HUES6 (cell line): Measurements from ENCODE around the gene CXorf49.
"Not testable (repeated sequence)": the region's sequence is repeated elsewhere in the genome, so short reads cannot be mapped to it uniquely, and the experiment has no call there.

ENCODE experiments used
- H3K27ac ChIP-seq: 2 replicates; pipeline ENCODE4 v1.7.0; 2013; ENCODE audit warnings: low read depth, mild to moderate bottlenecking, low read length, inconsistent platforms
- H3K27me3 ChIP-seq: 2 replicates; pipeline ENCODE4 v1.6.1; 2013; ENCODE audit warnings: low read length; ENCODE audit not compliant: control insufficient read depth, insufficient read depth
- H3K36me3 ChIP-seq: 2 replicates; pipeline ENCODE4 v1.6.1; 2013; ENCODE audit warnings: low read length; ENCODE audit not compliant: control insufficient read depth, insufficient read depth
- H3K4me1 ChIP-seq: 2 replicates; pipeline ENCODE4 v1.6.1; 2013; ENCODE audit warnings: low read length; ENCODE audit not compliant: control insufficient read depth, insufficient read depth
- H3K4me3 ChIP-seq: 2 replicates; pipeline ENCODE4 v1.5.1; 2013; ENCODE audit warnings: low read depth, low read length
- H3K9ac ChIP-seq: one replicate; pipeline ENCODE4 v1.6.1; 2013; ENCODE audit warnings: mild to moderate bottlenecking, low read length
- H3K9me3 ChIP-seq: 2 replicates; pipeline ENCODE4 v1.6.1; 2013; ENCODE audit warnings: low read depth, low read length; ENCODE audit not compliant: control insufficient read depth, insufficient read depth

CXorf49 gene

GRCh38 chrX:71669947-71670346 lies 48.1 kb downstream of the CXorf49 start:
- H3K4me3 ChIP-seq, H3K4me1 ChIP-seq, H3K27ac ChIP-seq, H3K27me3 ChIP-seq, H3K9ac ChIP-seq, H3K36me3 ChIP-seq: not testable (repeated sequence)
- H3K9me3 ChIP-seq = peaks cover 37% of the 10 kb centered on the region; the same call in 1 of the 2 replicates

- no peaks in the 10 kb centered on the region for H3K27me3 ChIP-seq
- no peak overlapping the region for H3K9ac ChIP-seq
- no peak overlapping the region for H3K4me3 ChIP-seq
- no peaks in the 10 kb centered on the region; the same call in 1 of the 2 replicates for H3K4me1 ChIP-seq
- no peak overlapping the region for H3K27ac ChIP-seq
- no peaks in the 10 kb centered on the region for H3K36me3 ChIP-seq
- peaks cover 35% of the 10 kb centered on the region; the same call in 1 of the 2 replicates for H3K9me3 ChIP-seq
Measured at GRCh38 chrX:71669492-71669891, 48.6 kb downstream of the CXorf49 start.

DNA sequence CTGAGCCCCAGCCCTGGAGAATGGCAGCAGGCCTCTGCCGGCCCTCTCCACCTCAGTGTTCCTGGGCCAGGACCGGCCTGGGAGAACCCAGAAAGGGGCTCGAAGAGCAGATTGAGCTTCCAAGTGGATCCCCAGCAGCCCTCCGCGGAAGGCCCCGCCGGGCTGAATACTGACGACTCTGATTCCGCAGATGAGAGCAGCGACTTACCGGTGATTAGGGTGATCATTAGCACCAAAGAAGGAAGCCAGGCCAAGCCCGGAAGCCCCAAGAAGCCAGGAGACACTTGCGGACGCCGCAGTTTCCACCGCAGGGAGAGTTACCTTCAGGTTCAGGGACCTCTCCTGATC lies 49.9 kb downstream of the CXorf49 start:
- Histone ChIP-seq H3K9me3 (peaks cover 27% of the 10 kb centered on the region; the same call in 1 of the 2 replicates), H3K4me1 (no peaks in the 10 kb centered on the region; the same call in 1 of the 2 replicates), H3K36me3 (no peaks in the 10 kb centered on the region), H3K27me3 (no peaks in the 10 kb centered on the region), H3K4me3 (no peak overlapping the region), H3K27ac (no peak overlapping the region), H3K9ac (no peak overlapping the region)

DNA sequence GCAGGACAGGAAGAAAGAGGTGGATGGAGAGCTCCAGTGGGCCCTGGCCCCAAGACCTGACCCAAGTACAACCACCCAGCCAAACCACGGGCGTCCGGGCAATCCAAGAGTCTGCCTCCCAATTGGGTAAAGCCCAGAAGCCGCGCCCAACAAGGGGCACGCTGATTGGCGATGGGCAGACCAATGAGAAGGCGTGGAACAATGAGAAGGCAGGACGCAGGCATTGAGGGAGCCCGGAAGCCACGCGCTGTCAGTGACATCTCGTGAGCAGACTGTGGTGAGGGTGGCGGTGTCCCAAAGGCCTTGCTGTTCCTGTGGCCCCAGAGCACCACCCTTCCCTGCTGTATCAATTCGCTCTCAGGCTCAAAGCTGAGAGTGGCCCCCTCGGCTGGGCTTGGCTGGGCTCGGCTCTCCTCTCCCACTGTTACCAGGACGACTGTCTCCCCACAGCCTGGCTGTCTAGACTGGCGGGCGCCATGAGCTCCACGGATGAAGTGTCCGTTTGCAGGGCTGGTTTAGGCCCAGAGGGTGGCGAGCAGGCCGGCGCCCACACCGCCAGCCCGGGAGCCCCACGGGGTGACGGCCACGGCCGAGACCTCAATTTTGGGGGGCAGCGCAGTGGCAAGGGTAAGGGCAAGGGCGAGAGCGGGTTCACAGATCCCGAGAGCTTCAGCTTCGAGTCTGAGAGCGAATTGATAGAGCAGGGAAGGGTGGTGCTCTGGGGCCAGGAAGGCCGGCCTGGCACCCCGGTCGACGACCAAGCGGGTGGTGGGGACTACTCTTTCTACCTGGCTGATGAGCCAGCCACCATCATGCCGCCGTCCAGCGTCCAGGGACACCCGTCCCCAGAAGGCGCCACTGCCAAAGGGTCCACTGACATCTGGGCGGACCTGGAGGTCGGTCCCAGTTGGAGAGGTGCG lies 50.5 kb downstream of the CXorf49 start, which contains the start of gene LOC101059915:
LOC101059915 (plus strand) TSS at position 219 of the 920 bp plus-strand sequence.
- peaks cover 22% of the 10 kb centered on the region; the same call in 1 of the 2 replicates for H3K9me3 ChIP-seq

DNA sequence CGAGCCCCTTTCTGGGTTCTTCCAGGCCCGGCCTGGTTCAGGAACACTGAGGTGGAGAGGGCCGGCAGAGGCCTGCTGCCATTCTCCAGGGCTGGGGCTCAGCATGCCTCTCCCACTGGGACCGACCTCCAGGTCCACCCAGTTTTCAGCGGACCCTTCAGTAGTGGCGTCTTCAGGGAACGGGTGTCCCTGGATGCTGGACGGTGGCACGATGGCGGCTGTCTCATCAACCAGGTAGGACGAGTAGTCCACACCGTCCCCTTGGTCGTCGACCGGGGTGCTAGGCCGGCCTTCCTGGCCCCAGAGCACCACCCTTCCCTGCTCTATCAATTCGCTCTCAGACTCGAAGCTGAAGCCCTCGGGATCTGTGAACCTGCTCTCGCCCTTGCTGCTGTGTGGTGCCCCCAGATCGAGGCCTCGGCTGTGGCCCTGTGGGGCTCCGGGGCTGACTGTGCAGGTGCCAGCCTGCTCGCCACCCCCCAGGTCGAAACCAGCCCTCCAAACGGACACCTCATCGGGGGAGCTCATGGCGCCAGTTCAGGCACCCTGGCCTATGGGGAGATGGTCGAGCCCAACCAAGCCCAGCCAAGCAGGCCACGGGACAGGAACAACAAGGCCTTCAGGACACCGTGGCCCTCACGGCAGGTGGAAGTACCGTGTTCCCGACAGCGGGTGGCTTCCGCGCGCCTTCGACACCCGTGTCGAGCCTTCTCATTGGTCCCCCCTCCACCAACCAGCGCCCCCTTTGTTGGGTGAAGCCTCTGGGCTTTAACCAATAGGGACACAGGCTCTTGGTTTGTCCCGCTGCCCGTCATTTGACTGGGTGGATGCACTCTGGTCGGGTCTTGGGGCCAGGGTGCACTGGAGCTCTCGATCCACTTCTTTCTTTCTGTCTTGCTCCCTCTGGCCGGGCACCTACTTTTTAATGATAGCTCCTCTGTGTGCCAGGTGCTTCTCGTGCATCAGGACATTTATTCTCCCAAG lies 51.6 kb downstream of the CXorf49 start:
- H3K27ac ChIP-seq = no peak overlapping the region
- peaks cover 21% of the 10 kb centered on the region; the same call in 1 of the 2 replicates for H3K9me3 ChIP-seq
- no peak overlapping the region for H3K9ac ChIP-seq
- no peaks in the 10 kb centered on the region; the same call in 1 of the 2 replicates for H3K4me1 ChIP-seq
- no peaks in the 10 kb centered on the region for H3K36me3 ChIP-seq
- no peak overlapping the region for H3K4me3 ChIP-seq
- H3K27me3 ChIP-seq = 0 out of 2 replicates have a peak, but pooled peaks cover 2% of the 10 kb centered on the region

More for the DNA sequence above, 50.5 kb downstream of the CXorf49 start, which contains the start of gene LOC101059915:
- Histone ChIP-seq H3K4me3 (no peak within 1 kb of the TSS), H3K27ac (no peak within 1 kb of the TSS), H3K27me3 (no peaks in the 10 kb centered on the region), H3K9ac (no peak within 1 kb of the TSS), H3K36me3 (no peaks in the 10 kb centered on the region), H3K4me1 (no peaks in the 10 kb centered on the region; the same call in 1 of the 2 replicates)

DNA sequence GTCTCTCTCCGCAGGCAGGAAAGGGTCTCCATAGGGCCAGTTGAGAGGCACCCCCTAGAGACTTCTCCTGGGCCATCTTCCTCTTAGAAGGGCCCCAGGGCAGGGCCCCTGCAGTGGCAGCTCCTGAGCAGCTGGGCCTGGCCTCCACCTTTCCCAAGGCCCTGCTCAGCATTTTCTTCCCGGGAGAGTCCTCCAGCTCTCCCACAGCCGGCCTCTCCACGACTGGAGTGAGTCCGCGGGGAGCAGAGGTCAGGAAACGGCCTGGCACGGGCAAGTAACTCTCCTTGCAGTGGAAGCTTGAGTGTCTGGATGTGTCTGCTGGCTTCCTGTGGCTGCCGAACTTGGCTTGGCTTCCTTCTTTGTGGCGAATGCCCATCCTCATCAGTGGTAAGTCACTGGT lies 52.3 kb downstream of the CXorf49 start:
- Histone ChIP-seq H3K27me3 (0 out of 2 replicates have a peak, but pooled peaks cover 2% of the 10 kb centered on the region), H3K9ac (no peak overlapping the region), H3K36me3 (no peaks in the 10 kb centered on the region), H3K4me1 (no peaks in the 10 kb centered on the region; the same call in 1 of the 2 replicates), H3K4me3 (no peak overlapping the region), H3K9me3 (peaks cover 26% of the 10 kb centered on the region; the same call in 1 of the 2 replicates), H3K27ac (no peak overlapping the region)

GRCh38 chrX:71664889-71665491 lies 53.1 kb downstream of the CXorf49 start:
- Histone ChIP-seq H3K36me3 (no peaks in the 10 kb centered on the region), H3K27me3 (0 out of 2 replicates have a peak, but pooled peaks cover 2% of the 10 kb centered on the region), H3K27ac (no peak overlapping the region), H3K9ac (no peak overlapping the region), H3K4me3 (no peak overlapping the region), H3K4me1 (no peaks in the 10 kb centered on the region; the same call in 1 of the 2 replicates), H3K9me3 (peaks cover 27% of the 10 kb centered on the region; the same call in 1 of the 2 replicates)
